ENCODE results near the gene HTR7. TPM values are rescaled to one million over a fixed set of nuclear protein-coding genes. Genes with fewer than 3 reads are reported as not detected.
"Not testable (repeated sequence)": the region's sequence is repeated elsewhere in the genome, so short reads cannot be mapped to it uniquely, and the experiment has no call there.

HTR7 gene
- total and polyA plus RNA-seq, 10 donors = 0.13 to 1.1 (median 0.73) TPM

- H3K4me1 ChIP-seq = no peaks in the 10 kb centered on the region
Observed at GRCh38 chr10:90818736-90819135, 39.1 kb downstream of the HTR7 start.

DNA sequence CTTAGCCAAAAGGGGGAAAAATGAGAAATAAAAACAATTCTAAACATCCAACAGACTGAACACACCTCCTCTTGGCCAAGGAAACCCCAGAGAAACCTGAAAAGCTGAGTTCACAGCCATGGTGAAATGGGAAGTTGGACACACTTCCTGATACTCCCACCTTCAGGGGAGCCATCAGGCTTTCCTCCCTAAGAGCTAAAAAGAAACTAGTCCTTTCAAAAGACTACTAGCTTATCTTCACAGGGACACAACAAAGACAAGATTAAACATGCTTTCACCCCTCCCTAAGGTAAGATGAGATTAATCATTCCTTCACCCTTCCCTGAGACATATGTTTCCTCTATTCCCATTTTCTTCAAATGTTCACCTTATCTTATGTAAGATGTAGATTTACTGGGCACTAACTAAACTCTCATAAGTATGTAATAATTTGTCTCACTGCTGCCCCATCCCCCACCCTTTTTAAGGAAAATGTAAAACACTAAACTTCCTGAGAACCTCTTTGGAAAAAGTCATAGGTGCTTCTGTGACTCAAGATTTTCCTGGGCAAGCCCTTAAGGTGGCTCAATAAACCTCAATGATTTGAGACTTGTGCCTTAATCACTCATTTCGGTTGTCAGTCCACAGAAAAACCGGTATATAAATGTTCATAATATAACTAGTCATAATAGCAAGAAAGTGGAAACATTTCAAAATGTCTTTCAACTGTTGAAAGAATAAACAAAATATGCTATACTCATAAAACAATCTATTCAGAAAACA, 40.5 kb downstream of the HTR7 start:
- Histone ChIP-seq H3K4me1 (no peaks in the 10 kb centered on the region), H3K36me3 (no peaks in the 10 kb centered on the region), H3K4me3 (no peak overlapping the region), H3K9me3 (peaks cover 0 to 12% (median 8%) of the 10 kb centered on the region in 8 donors), H3K27me3 (replicated peaks in 1 of 7) (no peaks in the 10 kb centered on the region), H3K27ac (no peak overlapping the region)
- WGBS, 5 donors = 77 to 94% (median 84%) methylated on average over 2 of the region's 2 CpGs
- no peak for DNase-seq
- intact Hi-C loops (cut with DNase I; ENCODE audit: low total_unique reads) = no loop called here
- TF ChIP-seq, protein P1, sequence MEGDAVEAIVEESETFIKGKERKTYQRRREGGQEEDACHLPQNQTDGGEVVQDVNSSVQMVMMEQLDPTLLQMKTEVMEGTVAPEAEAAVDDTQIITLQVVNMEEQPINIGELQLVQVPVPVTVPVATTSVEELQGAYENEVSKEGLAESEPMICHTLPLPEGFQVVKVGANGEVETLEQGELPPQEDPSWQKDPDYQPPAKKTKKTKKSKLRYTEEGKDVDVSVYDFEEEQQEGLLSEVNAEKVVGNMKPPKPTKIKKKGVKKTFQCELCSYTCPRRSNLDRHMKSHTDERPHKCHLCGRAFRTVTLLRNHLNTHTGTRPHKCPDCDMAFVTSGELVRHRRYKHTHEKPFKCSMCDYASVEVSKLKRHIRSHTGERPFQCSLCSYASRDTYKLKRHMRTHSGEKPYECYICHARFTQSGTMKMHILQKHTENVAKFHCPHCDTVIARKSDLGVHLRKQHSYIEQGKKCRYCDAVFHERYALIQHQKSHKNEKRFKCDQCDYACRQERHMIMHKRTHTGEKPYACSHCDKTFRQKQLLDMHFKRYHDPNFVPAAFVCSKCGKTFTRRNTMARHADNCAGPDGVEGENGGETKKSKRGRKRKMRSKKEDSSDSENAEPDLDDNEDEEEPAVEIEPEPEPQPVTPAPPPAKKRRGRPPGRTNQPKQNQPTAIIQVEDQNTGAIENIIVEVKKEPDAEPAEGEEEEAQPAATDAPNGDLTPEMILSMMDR (IDR thresholded peaks at IDR 0.05 in 8 of 11, conservative IDR thresholded peaks at IDR 0.05 in 3 of 11) = no peak
- TF ChIP-seq POLR2AphosphoS5 (IDR thresholded peaks at IDR 0.05) (no peak), POLR2A (IDR thresholded peaks at IDR 0.05) (no peak)

More at GRCh38 chr10:90818736-90819135, 39.1 kb downstream of the HTR7 start:
- H3K27ac ChIP-seq = no peak overlapping the region
- no peak for DNase-seq
- no peak overlapping the region for H3K4me3 ChIP-seq
- intact Hi-C loops (cut with DNase I; ENCODE audit: low total_unique reads) = no loop called here
- 21 to 42% (median 37%) methylated on average over 1 of the region's 1 CpG for WGBS, 5 donors
- H3K36me3 ChIP-seq = no peaks in the 10 kb centered on the region
- H3K9me3 ChIP-seq = peaks cover 0 to 23% (median 15%) of the 10 kb centered on the region in 8 donors
- peaks cover 0 to 9% (median 0%) of the 10 kb centered on the region in 7 donors for H3K27me3 ChIP-seq (replicated peaks in 1 of 7)
- TF ChIP-seq, protein P1 (IDR thresholded peaks at IDR 0.05 in 8 of 11, conservative IDR thresholded peaks at IDR 0.05 in 3 of 11) = no peak
- TF ChIP-seq POLR2AphosphoS5 (IDR thresholded peaks at IDR 0.05) = no peak
- TF ChIP-seq POLR2A (IDR thresholded peaks at IDR 0.05) = no peak

DNA sequence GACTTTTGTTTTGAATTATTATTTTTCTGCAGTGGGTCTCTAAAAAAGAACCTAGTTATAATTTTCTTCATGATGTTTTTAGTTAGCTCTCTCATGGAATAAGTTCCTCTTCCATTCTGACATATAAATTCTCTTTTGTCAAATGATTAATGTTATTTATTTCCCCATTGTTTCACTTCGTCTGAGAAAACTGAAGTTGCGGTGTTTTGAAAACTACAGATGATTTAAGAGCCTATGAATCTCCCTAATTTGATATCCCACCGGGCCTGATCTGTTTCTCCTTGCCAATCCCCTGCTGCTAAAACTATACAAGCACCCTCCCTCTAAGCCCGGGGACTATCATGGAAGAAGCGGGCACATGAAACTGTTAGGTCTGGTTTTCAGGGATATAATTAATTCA, 41.4 kb downstream of the HTR7 start:
- 51 to 57% (median 55%) methylated on average over 5 of the region's 5 CpGs for WGBS, 5 donors
- Histone ChIP-seq H3K27ac (no peak overlapping the region), H3K36me3 (no peaks in the 10 kb centered on the region), H3K9me3 (peaks cover 0 to 4% (median 1%) of the 10 kb centered on the region in 8 donors), H3K4me3 (no peak overlapping the region), H3K27me3 (replicated peaks in 1 of 7) (no peaks in the 10 kb centered on the region), H3K4me1 (no peaks in the 10 kb centered on the region)
- intact Hi-C loops (cut with DNase I; ENCODE audit: low total_unique reads) = no loop called here
- no peak for DNase-seq
- TF ChIP-seq POLR2AphosphoS5 (IDR thresholded peaks at IDR 0.05) = no peak
- no peak for TF ChIP-seq POLR2A (IDR thresholded peaks at IDR 0.05)
- TF ChIP-seq, protein P1 (IDR thresholded peaks at IDR 0.05 in 8 of 11, conservative IDR thresholded peaks at IDR 0.05 in 3 of 11) = no peak

- no peak for DNase-seq
- WGBS, 5 donors = 90 to 97% (median 94%) methylated on average over 7 of the region's 7 CpGs
- Histone ChIP-seq H3K27me3 (replicated peaks in 1 of 7) (no peaks in the 10 kb centered on the region), H3K36me3 (no peaks in the 10 kb centered on the region), H3K9me3 (no peaks in the 10 kb centered on the region), H3K4me1 (no peaks in the 10 kb centered on the region), H3K4me3 (no peak overlapping the region), H3K27ac (no peak overlapping the region)
- intact Hi-C loops (cut with DNase I; ENCODE audit: low total_unique reads) = no loop called here
- TF ChIP-seq POLR2AphosphoS5 (IDR thresholded peaks at IDR 0.05) (no peak), POLR2A (IDR thresholded peaks at IDR 0.05) (no peak)
- TF ChIP-seq, protein P1 (IDR thresholded peaks at IDR 0.05 in 8 of 11, conservative IDR thresholded peaks at IDR 0.05 in 3 of 11) = no peak
Observed at GRCh38 chr10:90813594-90814365, 44.1 kb downstream of the HTR7 start.

DNA sequence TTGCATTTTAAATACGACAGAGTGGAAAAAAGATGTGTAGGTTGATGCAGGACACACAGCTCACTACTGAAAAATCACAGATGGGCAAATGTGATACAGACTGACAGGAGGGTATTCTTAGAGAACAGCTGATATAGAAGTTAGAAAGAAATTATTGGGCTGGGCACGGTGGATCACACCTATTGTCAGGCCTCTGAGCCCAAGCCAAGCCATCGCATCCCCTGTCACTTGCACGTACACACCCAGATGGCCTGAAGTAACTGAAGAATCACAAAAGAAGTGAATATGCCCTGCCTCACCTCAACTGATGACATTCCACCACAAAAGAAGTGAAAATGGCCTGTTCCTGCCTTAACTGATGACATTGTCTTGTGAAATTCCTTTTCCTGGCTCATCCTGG, 50.7 kb downstream of the HTR7 start:
- intact Hi-C loops (cut with DNase I; ENCODE audit: low total_unique reads); H3K27me3 ChIP-seq (replicated peaks in 1 of 7); H3K4me1 ChIP-seq; H3K4me3 ChIP-seq; H3K9me3 ChIP-seq; DNase-seq; H3K27ac ChIP-seq; H3K36me3 ChIP-seq: not testable (repeated sequence)
- WGBS, 5 donors = 87 to 97% (median 89%) methylated on average over 4 of the region's 4 CpGs
